ENCODE measurements around the gene SOX6. TPM values are rescaled to one million over a fixed set of nuclear protein-coding genes. Genes with fewer than 3 reads are reported as not detected.

Gene SOX6
- polyA plus RNA-seq, 1 of the 3 experiments (the other 2 are of a cell fraction), result 0.03 TPM

- ChIA-PET CTCF (no interaction called here), POLR2A (no interaction called here)
- Histone ChIP-seq H3K27me3 (ENCODE audit: insufficient read depth) (no peaks in the 10 kb centered on the region), H3K4me3 (ENCODE audit: low read depth in 2 of 2, low read length in 1 of 2) (no peak overlapping the region), H3K4me2 (no peak overlapping the region), H3K36me3 (replicated peaks in 1 of 2; ENCODE audit: control insufficient read depth in 1 of 2, insufficient read depth in 2 of 2, low read length in 1 of 2) (no peaks in the 10 kb centered on the region), H3K27ac (ENCODE audit: low read depth in 2 of 2, low read length in 1 of 2) (no peak overlapping the region), H3K79me2 (ENCODE audit: insufficient read depth) (no peaks in the 10 kb centered on the region), H3K4me1 (ENCODE audit: control insufficient read depth in 1 of 2, insufficient read depth in 2 of 2, low read depth in 1 of 2, low read length in 1 of 2) (no peaks in the 10 kb centered on the region; a peak in 1 of 4 replicates), H3K9ac (no peak overlapping the region), H3F3A (replicated peaks; ENCODE audit: insufficient read depth) (no peaks in the 10 kb centered on the region), H2AFZ (ENCODE audit: low read depth) (no peak overlapping the region), H3K9me2 (no peaks in the 10 kb centered on the region), H4K20me1 (ENCODE audit: insufficient read depth) (no peaks in the 10 kb centered on the region), H3K9me3 (no peaks in the 10 kb centered on the region)
- WGBS (ENCODE audit: low lambda C conversion rate), result 28% methylated on average over 3 of the region's 3 CpGs
- TF ChIP-seq ZBTB33 (IDR thresholded peaks at IDR 0.05; ENCODE audit: borderline replicate concordance, low read depth), result no peak
- TF ChIP-seq GABPA (IDR thresholded peaks at IDR 0.05; ENCODE audit: low read depth), result no peak
- no peak for TF ChIP-seq PBX3 (IDR thresholded peaks at IDR 0.05)
- TF ChIP-seq RCOR1 (IDR thresholded peaks at IDR 0.05; ENCODE audit: low read length), result no peak
- no peak for TF ChIP-seq RFX5 (IDR thresholded peaks at IDR 0.05; ENCODE audit: low read length)
- TF ChIP-seq GATA2 (CRISPR knock-in tag; IDR thresholded peaks at IDR 0.05), result no peak
- no peak for TF ChIP-seq RAD21 (IDR thresholded peaks at IDR 0.05; ENCODE audit: low read length)
- TF ChIP-seq TAF1 (IDR thresholded peaks at IDR 0.05; ENCODE audit: borderline replicate concordance, low read depth, low read length), result no peak
- TF ChIP-seq EZH2phosphoT487 (IDR thresholded peaks at IDR 0.05; ENCODE audit: borderline replicate concordance, low read depth), result no peak
- TF ChIP-seq, protein P1, sequence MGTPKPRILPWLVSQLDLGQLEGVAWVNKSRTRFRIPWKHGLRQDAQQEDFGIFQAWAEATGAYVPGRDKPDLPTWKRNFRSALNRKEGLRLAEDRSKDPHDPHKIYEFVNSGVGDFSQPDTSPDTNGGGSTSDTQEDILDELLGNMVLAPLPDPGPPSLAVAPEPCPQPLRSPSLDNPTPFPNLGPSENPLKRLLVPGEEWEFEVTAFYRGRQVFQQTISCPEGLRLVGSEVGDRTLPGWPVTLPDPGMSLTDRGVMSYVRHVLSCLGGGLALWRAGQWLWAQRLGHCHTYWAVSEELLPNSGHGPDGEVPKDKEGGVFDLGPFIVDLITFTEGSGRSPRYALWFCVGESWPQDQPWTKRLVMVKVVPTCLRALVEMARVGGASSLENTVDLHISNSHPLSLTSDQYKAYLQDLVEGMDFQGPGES (IDR thresholded peaks at IDR 0.05; ENCODE audit: low read depth, low read length), result no peak
- TF ChIP-seq TCF12 (IDR thresholded peaks at IDR 0.05), result no peak
- no peak for TF ChIP-seq FOSL2 (IDR thresholded peaks at IDR 0.05; ENCODE audit: borderline replicate concordance, low read depth)
- no peak for DNase-seq
These were observed 232.0 kb downstream of the SOX6 start for GRCh38 chr11:16124390-16124789.

DNA sequence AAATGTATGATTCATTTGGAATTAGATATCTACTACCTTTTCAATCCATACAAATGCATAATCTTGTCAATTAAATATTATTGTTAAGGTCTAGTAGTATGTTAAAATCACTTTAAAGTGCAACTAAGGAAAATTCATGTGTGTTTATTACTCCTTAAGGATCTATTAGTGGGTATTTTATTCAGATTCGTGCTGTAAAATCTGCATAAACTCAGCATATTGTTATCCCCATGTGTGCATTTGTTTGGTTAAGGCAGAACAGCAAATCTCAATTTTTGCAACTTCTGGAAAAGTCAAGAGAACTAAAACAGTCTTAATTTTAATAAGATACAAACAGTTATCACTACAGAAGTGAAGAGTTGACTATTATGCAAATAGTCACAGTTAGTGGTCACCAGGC is 234.5 kb downstream of the SOX6 start:
- no peak overlapping the region for H3K4me2 ChIP-seq
- no peaks in the 10 kb centered on the region for H3K36me3 ChIP-seq (replicated peaks in 1 of 2; ENCODE audit: control insufficient read depth in 1 of 2, insufficient read depth in 2 of 2, low read length in 1 of 2)
- 16% methylated on average over 1 of the region's 1 CpG for WGBS (ENCODE audit: low lambda C conversion rate)
- H3K4me3 ChIP-seq (ENCODE audit: low read depth in 2 of 2, low read length in 1 of 2), result no peak overlapping the region
- no peaks in the 10 kb centered on the region for H3F3A ChIP-seq (replicated peaks; ENCODE audit: insufficient read depth)
- POLR2A ChIA-PET, result no interaction called here
- no peak for DNase-seq
- H3K27ac ChIP-seq (ENCODE audit: low read depth in 2 of 2, low read length in 1 of 2), result no peak overlapping the region
- no peaks in the 10 kb centered on the region for H3K27me3 ChIP-seq (ENCODE audit: insufficient read depth)
- H3K79me2 ChIP-seq (ENCODE audit: insufficient read depth), result no peaks in the 10 kb centered on the region
- no peaks in the 10 kb centered on the region; a peak in 1 of 4 replicates for H3K4me1 ChIP-seq (ENCODE audit: control insufficient read depth in 1 of 2, insufficient read depth in 2 of 2, low read depth in 1 of 2, low read length in 1 of 2)
- no peaks in the 10 kb centered on the region for H3K9me3 ChIP-seq
- no peaks in the 10 kb centered on the region for H3K9me2 ChIP-seq
- H3K9ac ChIP-seq, result no peak overlapping the region
- H2AFZ ChIP-seq (ENCODE audit: low read depth), result no peak overlapping the region
- CTCF ChIA-PET, result no interaction called here
- no peaks in the 10 kb centered on the region for H4K20me1 ChIP-seq (ENCODE audit: insufficient read depth)
- TF ChIP-seq, protein P2, sequence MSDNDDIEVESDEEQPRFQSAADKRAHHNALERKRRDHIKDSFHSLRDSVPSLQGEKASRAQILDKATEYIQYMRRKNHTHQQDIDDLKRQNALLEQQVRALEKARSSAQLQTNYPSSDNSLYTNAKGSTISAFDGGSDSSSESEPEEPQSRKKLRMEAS (IDR thresholded peaks at IDR 0.05; ENCODE audit: low read depth), result no peak
- TF ChIP-seq RCOR1 (IDR thresholded peaks at IDR 0.05; ENCODE audit: low read length) (no peak), FOXM1 (IDR thresholded peaks at IDR 0.05; ENCODE audit: low read depth) (no peak), ELF1 (IDR thresholded peaks at IDR 0.05) (no peak), GABPA (IDR thresholded peaks at IDR 0.05; ENCODE audit: low read depth) (no peak), POLR2AphosphoS5 (IDR thresholded peaks at IDR 0.05; ENCODE audit: low read depth, low read length) (no peak), YY1 (IDR thresholded peaks at IDR 0.05; ENCODE audit: low read depth) (no peak), SIN3A (IDR thresholded peaks at IDR 0.05; ENCODE audit: borderline replicate concordance, low read depth, low read length) (no peak), ZBTB33 (IDR thresholded peaks at IDR 0.05; ENCODE audit: borderline replicate concordance, low read depth) (no peak)
- TF ChIP-seq, protein P3, sequence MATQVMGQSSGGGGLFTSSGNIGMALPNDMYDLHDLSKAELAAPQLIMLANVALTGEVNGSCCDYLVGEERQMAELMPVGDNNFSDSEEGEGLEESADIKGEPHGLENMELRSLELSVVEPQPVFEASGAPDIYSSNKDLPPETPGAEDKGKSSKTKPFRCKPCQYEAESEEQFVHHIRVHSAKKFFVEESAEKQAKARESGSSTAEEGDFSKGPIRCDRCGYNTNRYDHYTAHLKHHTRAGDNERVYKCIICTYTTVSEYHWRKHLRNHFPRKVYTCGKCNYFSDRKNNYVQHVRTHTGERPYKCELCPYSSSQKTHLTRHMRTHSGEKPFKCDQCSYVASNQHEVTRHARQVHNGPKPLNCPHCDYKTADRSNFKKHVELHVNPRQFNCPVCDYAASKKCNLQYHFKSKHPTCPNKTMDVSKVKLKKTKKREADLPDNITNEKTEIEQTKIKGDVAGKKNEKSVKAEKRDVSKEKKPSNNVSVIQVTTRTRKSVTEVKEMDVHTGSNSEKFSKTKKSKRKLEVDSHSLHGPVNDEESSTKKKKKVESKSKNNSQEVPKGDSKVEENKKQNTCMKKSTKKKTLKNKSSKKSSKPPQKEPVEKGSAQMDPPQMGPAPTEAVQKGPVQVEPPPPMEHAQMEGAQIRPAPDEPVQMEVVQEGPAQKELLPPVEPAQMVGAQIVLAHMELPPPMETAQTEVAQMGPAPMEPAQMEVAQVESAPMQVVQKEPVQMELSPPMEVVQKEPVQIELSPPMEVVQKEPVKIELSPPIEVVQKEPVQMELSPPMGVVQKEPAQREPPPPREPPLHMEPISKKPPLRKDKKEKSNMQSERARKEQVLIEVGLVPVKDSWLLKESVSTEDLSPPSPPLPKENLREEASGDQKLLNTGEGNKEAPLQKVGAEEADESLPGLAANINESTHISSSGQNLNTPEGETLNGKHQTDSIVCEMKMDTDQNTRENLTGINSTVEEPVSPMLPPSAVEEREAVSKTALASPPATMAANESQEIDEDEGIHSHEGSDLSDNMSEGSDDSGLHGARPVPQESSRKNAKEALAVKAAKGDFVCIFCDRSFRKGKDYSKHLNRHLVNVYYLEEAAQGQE (IDR thresholded peaks at IDR 0.05; ENCODE audit: low read depth, low read length), result no peak

All from SK-N-SH (cell line).